ENCODE data around the gene AP3S2. TPM values are rescaled to one million over a fixed set of nuclear protein-coding genes. Genes with fewer than 3 reads are reported as not detected.

Gene AP3S2
- total and polyA plus RNA-seq, 4 donors: 16.7 to 33.2 (median 22.8) TPM

DNA sequence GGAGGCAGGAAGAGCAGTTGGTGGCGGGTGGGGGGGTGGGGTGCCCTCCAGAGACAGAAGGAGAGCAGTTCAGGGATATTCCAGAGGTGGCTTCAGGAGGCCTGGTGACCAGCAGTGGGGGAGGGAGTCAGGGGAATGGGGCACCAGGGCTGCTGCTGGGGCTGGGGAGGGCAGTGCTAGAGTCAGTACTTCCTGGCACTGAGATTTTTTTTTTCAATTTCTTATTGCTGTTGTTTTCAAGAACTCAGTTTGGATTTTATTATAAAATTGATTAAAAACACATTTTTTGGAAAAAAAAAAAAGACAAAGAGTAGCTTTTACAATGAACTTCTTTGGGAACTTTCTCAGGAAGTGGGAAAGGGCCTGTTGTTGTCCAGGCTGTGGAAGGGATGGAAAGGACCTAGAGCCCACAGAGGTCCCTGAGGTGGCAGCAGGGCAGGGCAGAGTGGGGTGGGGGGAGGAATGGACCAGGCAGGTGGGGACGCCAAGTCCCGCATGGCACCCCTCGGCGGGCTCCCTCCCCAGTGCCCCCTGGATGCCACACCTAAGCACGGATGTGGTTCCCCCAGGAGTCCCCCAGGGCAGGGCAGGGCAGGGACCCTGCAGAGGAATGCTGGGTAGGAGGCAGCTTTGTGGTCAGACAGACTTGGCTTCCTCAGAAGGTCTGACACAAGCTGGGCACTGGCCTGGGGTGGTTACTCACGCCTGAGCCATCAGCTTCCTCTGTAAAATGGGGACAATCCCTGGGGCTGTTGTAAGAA is 70.7 kb downstream of the AP3S2 start:
- Histone ChIP-seq H3K9me3 (ENCODE audit: control insufficient read depth, low read length) (no peaks in the 10 kb centered on the region), H3K27ac (ENCODE audit: low read depth in 1 of 2, low read length in 2 of 2) (no peak overlapping the region), H3K4me1 (ENCODE audit: control insufficient read depth in 1 of 2, insufficient read depth in 2 of 2, low read length in 2 of 2) (no peaks in the 10 kb centered on the region), H3K36me3 (ENCODE audit: control insufficient read depth in 1 of 2, insufficient read depth in 2 of 2, low read length in 1 of 2) (no peaks in the 10 kb centered on the region), H3K27me3 (ENCODE audit: control insufficient read depth in 1 of 2, insufficient read depth in 2 of 2, low read length in 1 of 2) (no peaks in the 10 kb centered on the region), H3K4me3 (ENCODE audit: low read length in 2 of 2) (no peak overlapping the region)
- 74 to 82% methylated on average over 7 of the region's 7 CpGs for WGBS, 2 donors
- DNase-seq: peak in 1 of 2 donors; percentile 48
- intact Hi-C loops (cut with DNase I): loop anchor here in 1 of 2 donors (10.0 kb wide), 1 partner anchor 48 kb away; the partner anchor contains the start of gene MESP2
- ATAC-seq (ENCODE audit: low FRiP score): peak; percentile 19

DNA sequence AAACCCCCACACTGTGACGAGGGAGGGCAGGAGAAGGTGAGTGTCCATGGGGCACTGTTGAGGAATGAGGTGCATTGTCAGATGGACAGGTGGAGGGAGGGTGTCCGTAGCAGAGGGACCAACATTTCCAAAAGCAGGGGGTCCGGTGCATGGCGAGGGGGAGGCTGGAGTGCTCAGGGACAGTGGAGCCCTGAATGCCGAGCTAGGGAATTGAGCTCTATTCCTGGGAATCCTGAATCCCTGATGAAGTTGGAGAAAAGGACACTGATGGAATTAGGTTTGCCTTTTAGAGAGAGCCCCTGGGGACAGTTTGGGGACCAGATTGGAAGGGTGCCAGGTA is 71.2 kb downstream of the AP3S2 start:
- no peak overlapping the region for H3K4me3 ChIP-seq (ENCODE audit: low read length in 2 of 2)
- DNase-seq (no peak), ATAC-seq (ENCODE audit: low FRiP score) (no peak)
- intact Hi-C loops (cut with DNase I): loop anchor here in 1 of 2 donors (10.0 kb wide), 1 partner anchor 48 kb away; the partner anchor contains the start of gene MESP2
- H3K36me3 ChIP-seq (ENCODE audit: control insufficient read depth in 1 of 2, insufficient read depth in 2 of 2, low read length in 1 of 2): no peaks in the 10 kb centered on the region
- no peaks in the 10 kb centered on the region for H3K27me3 ChIP-seq (ENCODE audit: control insufficient read depth in 1 of 2, insufficient read depth in 2 of 2, low read length in 1 of 2)
- no peaks in the 10 kb centered on the region for H3K4me1 ChIP-seq (ENCODE audit: control insufficient read depth in 1 of 2, insufficient read depth in 2 of 2, low read length in 2 of 2)
- H3K9me3 ChIP-seq (ENCODE audit: control insufficient read depth, low read length): no peaks in the 10 kb centered on the region
- 79 to 88% methylated on average over 5 of the region's 5 CpGs for WGBS, 2 donors
- H3K27ac ChIP-seq (ENCODE audit: low read depth in 1 of 2, low read length in 2 of 2): no peak overlapping the region

- H3K36me3 ChIP-seq (ENCODE audit: control insufficient read depth in 1 of 2, insufficient read depth in 2 of 2, low read length in 1 of 2): no peaks in the 10 kb centered on the region
- no peaks in the 10 kb centered on the region for H3K9me3 ChIP-seq (ENCODE audit: control insufficient read depth, low read length)
- WGBS, 2 donors: 74 to 85% methylated on average over 11 of the region's 11 CpGs
- no peak overlapping the region for H3K4me3 ChIP-seq (ENCODE audit: low read length in 2 of 2)
- no peak overlapping the region for H3K27ac ChIP-seq (ENCODE audit: low read depth in 1 of 2, low read length in 2 of 2)
- no peaks in the 10 kb centered on the region for H3K4me1 ChIP-seq (ENCODE audit: control insufficient read depth in 1 of 2, insufficient read depth in 2 of 2, low read length in 2 of 2)
- ATAC-seq (ENCODE audit: low FRiP score): no peak
- H3K27me3 ChIP-seq (ENCODE audit: control insufficient read depth in 1 of 2, insufficient read depth in 2 of 2, low read length in 1 of 2): no peaks in the 10 kb centered on the region
- intact Hi-C loops (cut with DNase I): loop anchor here in 1 of 2 donors (10.0 kb wide), 1 partner anchor 47 kb away; the partner anchor contains the start of gene MESP2
- DNase-seq: no peak
Measured at GRCh38 chr15:89822026-89822425, 71.8 kb downstream of the AP3S2 start.

- Histone ChIP-seq H3K9me3 (ENCODE audit: control insufficient read depth, low read length) (no peaks in the 10 kb centered on the region), H3K4me1 (ENCODE audit: control insufficient read depth in 1 of 2, insufficient read depth in 2 of 2, low read length in 2 of 2) (no peaks in the 10 kb centered on the region), H3K4me3 (ENCODE audit: low read length in 2 of 2) (no peak overlapping the region), H3K27me3 (ENCODE audit: control insufficient read depth in 1 of 2, insufficient read depth in 2 of 2, low read length in 1 of 2) (no peaks in the 10 kb centered on the region), H3K27ac (ENCODE audit: low read depth in 1 of 2, low read length in 2 of 2) (no peak overlapping the region), H3K36me3 (ENCODE audit: control insufficient read depth in 1 of 2, insufficient read depth in 2 of 2, low read length in 1 of 2) (no peaks in the 10 kb centered on the region)
- intact Hi-C loops (cut with DNase I): loop anchor here in 1 of 2 donors (10.0 kb wide), 1 partner anchor 46 kb away; the partner anchor contains the start of gene MESP2
- DNase-seq (peak in 1 of 2 donors; percentile 71), ATAC-seq (ENCODE audit: low FRiP score) (no peak)
- WGBS, 2 donors: 60 to 61% methylated on average over 12 of the region's 12 CpGs
Measured at GRCh38 chr15:89820666-89821611, 72.9 kb downstream of the AP3S2 start.

DNA sequence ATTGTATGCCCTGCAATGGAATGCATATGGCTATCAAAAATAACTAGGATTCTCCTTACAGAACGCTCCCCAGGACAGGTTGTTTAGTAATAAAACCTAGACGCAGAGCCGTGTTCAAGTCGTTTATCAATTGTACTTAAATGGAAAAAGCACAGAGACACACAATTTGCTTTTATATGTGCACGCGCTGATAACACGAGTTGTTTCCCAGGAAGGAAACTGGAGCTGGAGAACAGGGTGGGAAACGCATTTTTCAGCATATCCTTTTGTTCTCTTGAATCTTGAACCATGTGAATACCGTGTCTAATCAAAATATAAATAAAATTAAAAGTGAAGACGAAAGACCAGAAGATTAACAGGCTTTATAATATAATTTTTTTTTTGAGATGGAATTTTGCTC is 75.5 kb downstream of the AP3S2 start:
- intact Hi-C loops (cut with DNase I): no loop called here
- no peak for DNase-seq
- Histone ChIP-seq H3K27ac (ENCODE audit: low read depth in 1 of 2, low read length in 2 of 2) (no peak overlapping the region), H3K4me1 (ENCODE audit: control insufficient read depth in 1 of 2, insufficient read depth in 2 of 2, low read length in 2 of 2) (no peaks in the 10 kb centered on the region), H3K4me3 (ENCODE audit: low read length in 2 of 2) (no peak overlapping the region), H3K36me3 (ENCODE audit: control insufficient read depth in 1 of 2, insufficient read depth in 2 of 2, low read length in 1 of 2) (no peaks in the 10 kb centered on the region), H3K9me3 (ENCODE audit: control insufficient read depth, low read length) (peaks cover 6% of the 10 kb centered on the region), H3K27me3 (ENCODE audit: control insufficient read depth in 1 of 2, insufficient read depth in 2 of 2, low read length in 1 of 2) (no peaks in the 10 kb centered on the region)
- WGBS, 2 donors: 29 to 30% methylated on average over 10 of the region's 10 CpGs
- ATAC-seq (ENCODE audit: low FRiP score): no peak

GRCh38 chr15:89817701-89818280 is 76.0 kb downstream of the AP3S2 start:
- Histone ChIP-seq H3K27ac (ENCODE audit: low read depth in 1 of 2, low read length in 2 of 2) (no peak overlapping the region), H3K4me1 (ENCODE audit: control insufficient read depth in 1 of 2, insufficient read depth in 2 of 2, low read length in 2 of 2) (no peaks in the 10 kb centered on the region), H3K4me3 (ENCODE audit: low read length in 2 of 2) (no peak overlapping the region), H3K9me3 (ENCODE audit: control insufficient read depth, low read length) (peaks cover 6% of the 10 kb centered on the region), H3K36me3 (ENCODE audit: control insufficient read depth in 1 of 2, insufficient read depth in 2 of 2, low read length in 1 of 2) (no peaks in the 10 kb centered on the region), H3K27me3 (ENCODE audit: control insufficient read depth in 1 of 2, insufficient read depth in 2 of 2, low read length in 1 of 2) (no peaks in the 10 kb centered on the region)
- 32 to 36% methylated on average over 10 of the region's 10 CpGs for WGBS, 2 donors
- intact Hi-C loops (cut with DNase I): no loop called here
- DNase-seq (no peak), ATAC-seq (ENCODE audit: low FRiP score) (no peak)

DNA sequence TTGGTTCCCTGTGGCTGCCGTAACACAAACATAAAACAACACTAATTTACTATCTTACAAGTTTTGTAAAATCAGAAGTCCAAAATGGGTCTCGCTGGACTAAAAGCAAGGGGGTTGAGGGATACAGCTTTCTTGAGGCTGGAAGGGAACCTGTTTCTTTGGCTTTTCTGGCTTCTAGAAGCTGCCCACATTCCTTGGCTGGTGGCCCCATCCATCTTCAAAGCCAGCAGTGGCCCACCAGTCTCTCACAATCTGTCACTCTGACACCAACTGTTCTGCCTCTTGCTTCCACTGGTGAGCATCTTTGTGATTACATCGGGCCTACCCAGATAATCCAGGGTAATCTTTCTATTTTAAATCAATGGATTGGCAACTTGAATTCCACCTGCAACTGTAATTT is 78.0 kb downstream of the AP3S2 start:
- peaks cover 6% of the 10 kb centered on the region for H3K9me3 ChIP-seq (ENCODE audit: control insufficient read depth, low read length)
- no peak overlapping the region for H3K4me3 ChIP-seq (ENCODE audit: low read length in 2 of 2)
- H3K27ac ChIP-seq (ENCODE audit: low read depth in 1 of 2, low read length in 2 of 2): no peak overlapping the region
- intact Hi-C loops (cut with DNase I): no loop called here
- ATAC-seq (ENCODE audit: low FRiP score): no peak
- H3K36me3 ChIP-seq (ENCODE audit: control insufficient read depth in 1 of 2, insufficient read depth in 2 of 2, low read length in 1 of 2): no peaks in the 10 kb centered on the region
- WGBS, 2 donors: 90 to 99% methylated on average over 3 of the region's 3 CpGs
- no peak for DNase-seq
- H3K27me3 ChIP-seq (ENCODE audit: control insufficient read depth in 1 of 2, insufficient read depth in 2 of 2, low read length in 1 of 2): no peaks in the 10 kb centered on the region
- no peaks in the 10 kb centered on the region for H3K4me1 ChIP-seq (ENCODE audit: control insufficient read depth in 1 of 2, insufficient read depth in 2 of 2, low read length in 2 of 2)

DNA sequence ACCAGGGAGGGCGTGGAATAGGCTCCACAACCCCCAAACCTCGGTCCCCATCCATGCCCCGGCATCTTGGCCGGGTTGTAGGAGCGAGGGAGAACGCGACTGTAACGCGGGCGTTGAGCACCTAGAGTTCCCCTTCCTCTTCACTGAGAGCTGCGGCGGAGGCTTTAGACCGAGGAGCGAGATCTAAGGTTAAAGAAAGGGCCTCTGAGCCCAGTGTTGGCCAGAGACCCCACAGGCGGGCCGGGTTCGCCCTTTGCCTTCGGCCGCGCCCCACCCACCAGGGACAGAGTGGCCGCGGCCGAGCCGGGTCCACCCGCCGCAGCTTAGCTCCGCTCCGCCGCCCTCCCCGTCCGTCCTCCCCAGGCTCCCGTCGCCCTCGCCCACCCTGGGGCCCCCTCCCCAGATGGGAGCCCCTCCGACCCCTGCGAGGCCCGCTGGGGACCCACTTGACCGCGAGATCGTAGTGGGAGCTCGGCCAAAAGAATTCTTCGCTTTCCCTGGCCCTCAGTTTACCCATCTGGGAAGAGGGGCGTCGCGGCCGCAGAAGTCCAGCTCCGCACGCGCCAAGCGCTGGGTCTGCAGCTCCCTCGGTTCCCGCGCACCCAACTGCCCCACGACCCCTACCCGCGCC is 79.6 kb downstream of the AP3S2 start:
- H3K36me3 ChIP-seq (ENCODE audit: control insufficient read depth in 1 of 2, insufficient read depth in 2 of 2, low read length in 1 of 2): no peaks in the 10 kb centered on the region
- peaks cover 6% of the 10 kb centered on the region for H3K9me3 ChIP-seq (ENCODE audit: control insufficient read depth, low read length)
- DNase-seq (peak in 1 of 2 donors; percentile 53), ATAC-seq (ENCODE audit: low FRiP score) (peak; percentile 58)
- intact Hi-C loops (cut with DNase I): no loop called here
- no peaks in the 10 kb centered on the region for H3K27me3 ChIP-seq (ENCODE audit: control insufficient read depth in 1 of 2, insufficient read depth in 2 of 2, low read length in 1 of 2)
- peak overlapping the region; percentile 5 to 8 for H3K4me3 ChIP-seq (ENCODE audit: low read length in 2 of 2)
- 17 to 20% methylated on average over 39 to 56 of the region's 56 CpGs for WGBS, 2 donors
- no peaks in the 10 kb centered on the region for H3K4me1 ChIP-seq (ENCODE audit: control insufficient read depth in 1 of 2, insufficient read depth in 2 of 2, low read length in 2 of 2)
- H3K27ac ChIP-seq (ENCODE audit: low read depth in 1 of 2, low read length in 2 of 2): no peak overlapping the region

Data from aorta (tissue), 5 donors.